Loucy (cell line): ENCODE measurements around the gene GNB1.

ENCODE experiments used
- H2AFZ ChIP-seq: fragments of 200-600 bp; sonication (generic); 2 replicates; pipeline ENCODE4 v1.6.0; 2016; ENCODE audit warnings: antibody characterized with exemption, mild to moderate bottlenecking, low read length, moderate library complexity
- H3F3A ChIP-seq: fragments of 200-600 bp; 2 replicates; pipeline ENCODE4 v1.6.0; 2016; ENCODE audit warnings: antibody characterized with exemption, low read depth, mild to moderate bottlenecking
- H3K27me3 ChIP-seq: fragments of 200-600 bp; sonication (generic); 2 replicates; pipeline ENCODE4 v1.6.1; 2014; ENCODE audit warnings: low read length, mild to moderate bottlenecking; ENCODE audit not compliant: insufficient read depth, poor library complexity, severe bottlenecking
- H3K36me3 ChIP-seq: fragments of 200-600 bp; sonication (generic); 2 replicates; pipeline ENCODE4 v1.6.1; 2016; ENCODE audit warnings: low read length; ENCODE audit not compliant: insufficient read depth
- H3K4me1 ChIP-seq: fragments of 200-600 bp; sonication (generic); 2 replicates; pipeline ENCODE4 v1.5.1; 2014; ENCODE audit warnings: low read length, mild to moderate bottlenecking; ENCODE audit not compliant: insufficient read depth, poor library complexity, severe bottlenecking
- H3K4me2 ChIP-seq: fragments of 200-600 bp; sonication (generic); 2 replicates; pipeline ENCODE4 v1.6.0; 2014; ENCODE audit warnings: antibody characterized with exemption, low read length, low read depth, mild to moderate bottlenecking; ENCODE audit not compliant: poor library complexity, severe bottlenecking
- H3K4me3 ChIP-seq: fragments of 200-600 bp; sonication (generic); 2 replicates; pipeline ENCODE4 v1.5.1; 2014; ENCODE audit warnings: low read length, mild to moderate bottlenecking, mixed read lengths; ENCODE audit not compliant: poor library complexity, severe bottlenecking
- H3K79me2 ChIP-seq: fragments of 200-600 bp; sonication (generic); 2 replicates; pipeline ENCODE4 v1.6.1; 2014; ENCODE audit warnings: low read length; ENCODE audit not compliant: insufficient read depth
- H3K9ac ChIP-seq: fragments of 200-600 bp; sonication (generic); 2 replicates; pipeline ENCODE4 v1.6.0; 2014; ENCODE audit warnings: mild to moderate bottlenecking, low read depth, low read length, moderate library complexity; ENCODE audit not compliant: poor library complexity, severe bottlenecking
- H3K9me2 ChIP-seq: fragments of 200-600 bp; sonication (generic); replicated peaks from 2 replicates; pipeline ENCODE4 v1.6.1; 2016; ENCODE audit warnings: low read depth, low read length, mixed read lengths
- H3K9me3 ChIP-seq: fragments of 200-600 bp; sonication (generic); 2 replicates; pipeline ENCODE4 v1.6.1; 2014; ENCODE audit warnings: mild to moderate bottlenecking, antibody characterized with exemption, low read length, low read depth; ENCODE audit not compliant: insufficient read depth
- H4K20me1 ChIP-seq: fragments of 200-600 bp; sonication (generic); 2 replicates; pipeline ENCODE4 v1.6.0; 2014; ENCODE audit warnings: antibody characterized with exemption, low read length, mild to moderate bottlenecking; ENCODE audit not compliant: insufficient read depth, poor library complexity, severe bottlenecking
- EZH2phosphoT487 ChIP-seq: fragments of 200-600 bp; IDR thresholded peaks from 2 replicates; pipeline ENCODE4 v1.6.1; 2018; ENCODE audit warnings: antibody characterized with exemption, mild to moderate bottlenecking, moderate library complexity, borderline replicate concordance
- TF ChIP-seq, protein P1 (sequence below): fragments of 200-600 bp; sonication (generic); conservative IDR thresholded peaks from 2 replicates; pipeline ENCODE4 v1.5.1; 2014; ENCODE audit warnings: mild to moderate bottlenecking, antibody characterized with exemption, low read length

Gene GNB1

DNA sequence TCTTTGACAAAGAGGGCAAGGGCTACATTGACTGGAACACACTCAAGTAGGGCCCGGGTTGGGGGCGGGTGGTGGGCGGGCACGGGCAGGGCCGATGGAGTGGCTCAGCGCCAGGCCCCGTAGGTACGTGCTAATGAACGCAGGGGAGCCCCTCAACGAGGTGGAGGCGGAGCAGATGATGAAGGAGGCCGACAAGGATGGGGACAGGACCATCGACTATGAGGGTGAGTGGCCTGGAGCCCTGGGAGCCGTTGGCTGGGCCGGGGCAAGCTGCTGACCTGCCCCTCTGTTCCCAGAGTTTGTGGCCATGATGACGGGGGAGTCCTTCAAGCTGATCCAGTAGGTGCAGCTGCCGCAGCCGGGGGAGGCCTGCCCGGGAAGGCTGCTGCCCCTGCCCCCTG is 26.0 kb upstream of the GNB1 start:
- Histone ChIP-seq H3K9me2 (no peaks in the 10 kb centered on the region), H3K36me3 (no peaks in the 10 kb centered on the region), H3K79me2 (no peaks in the 10 kb centered on the region), H3K9ac (no peak overlapping the region), H3F3A (no peaks in the 10 kb centered on the region), H3K4me3 (no peak overlapping the region), H2AFZ (no peak overlapping the region), H3K4me1 (no peaks in the 10 kb centered on the region), H4K20me1 (no peaks in the 10 kb centered on the region), H3K9me3 (no peaks in the 10 kb centered on the region), H3K4me2 (no peak overlapping the region), H3K27me3 (no peaks in the 10 kb centered on the region)
- no peak for TF ChIP-seq EZH2phosphoT487
- TF ChIP-seq, protein P1, sequence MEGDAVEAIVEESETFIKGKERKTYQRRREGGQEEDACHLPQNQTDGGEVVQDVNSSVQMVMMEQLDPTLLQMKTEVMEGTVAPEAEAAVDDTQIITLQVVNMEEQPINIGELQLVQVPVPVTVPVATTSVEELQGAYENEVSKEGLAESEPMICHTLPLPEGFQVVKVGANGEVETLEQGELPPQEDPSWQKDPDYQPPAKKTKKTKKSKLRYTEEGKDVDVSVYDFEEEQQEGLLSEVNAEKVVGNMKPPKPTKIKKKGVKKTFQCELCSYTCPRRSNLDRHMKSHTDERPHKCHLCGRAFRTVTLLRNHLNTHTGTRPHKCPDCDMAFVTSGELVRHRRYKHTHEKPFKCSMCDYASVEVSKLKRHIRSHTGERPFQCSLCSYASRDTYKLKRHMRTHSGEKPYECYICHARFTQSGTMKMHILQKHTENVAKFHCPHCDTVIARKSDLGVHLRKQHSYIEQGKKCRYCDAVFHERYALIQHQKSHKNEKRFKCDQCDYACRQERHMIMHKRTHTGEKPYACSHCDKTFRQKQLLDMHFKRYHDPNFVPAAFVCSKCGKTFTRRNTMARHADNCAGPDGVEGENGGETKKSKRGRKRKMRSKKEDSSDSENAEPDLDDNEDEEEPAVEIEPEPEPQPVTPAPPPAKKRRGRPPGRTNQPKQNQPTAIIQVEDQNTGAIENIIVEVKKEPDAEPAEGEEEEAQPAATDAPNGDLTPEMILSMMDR = no peak

DNA sequence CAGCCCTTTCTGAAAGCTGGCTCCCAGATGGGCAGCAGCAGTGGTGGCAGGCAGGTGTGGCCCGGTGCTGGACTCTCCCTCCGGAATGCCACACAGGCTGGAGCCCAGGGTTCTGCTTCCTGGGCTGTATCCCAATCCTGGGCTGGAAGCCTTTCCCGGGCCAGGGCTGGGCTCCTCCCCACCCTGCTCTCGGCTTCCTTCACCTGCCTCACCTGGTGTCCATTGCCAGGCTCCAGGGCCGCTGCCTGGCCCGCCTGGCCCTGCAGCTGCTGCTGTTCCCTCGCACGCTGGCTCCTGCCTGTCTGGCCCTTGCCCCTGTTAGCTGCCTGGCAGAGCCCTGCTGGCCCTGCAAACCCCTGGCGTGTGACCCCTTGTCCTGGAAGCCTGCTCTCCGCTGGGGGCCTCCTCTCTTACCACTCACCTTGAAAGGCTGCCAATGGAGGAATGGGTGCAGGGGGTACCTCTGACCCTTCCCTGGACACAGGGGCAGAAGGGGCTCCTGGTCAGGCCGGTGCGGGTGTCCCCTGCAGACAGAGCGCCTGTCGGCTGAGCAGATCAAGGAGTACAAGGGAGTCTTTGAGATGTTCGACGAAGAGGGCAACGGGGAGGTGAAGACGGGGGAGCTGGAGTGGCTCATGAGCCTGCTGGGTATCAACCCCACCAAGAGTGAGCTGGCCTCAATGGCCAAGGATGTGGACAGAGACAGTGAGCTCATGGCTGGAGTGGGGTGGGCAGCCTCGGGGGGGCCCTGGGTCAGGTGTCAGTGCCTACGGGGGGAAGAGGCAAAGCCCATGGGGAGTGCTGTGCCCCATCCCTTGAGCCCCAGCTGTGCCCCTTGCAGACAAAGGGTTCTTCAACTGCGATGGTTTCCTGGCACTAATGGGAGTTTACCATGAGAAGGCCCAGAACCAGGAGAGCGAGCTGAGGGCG is 25.3 kb upstream of the GNB1 start:
- TF ChIP-seq, protein P1 = no peak
- no peak for TF ChIP-seq EZH2phosphoT487
- H3F3A ChIP-seq = no peaks in the 10 kb centered on the region
- H2AFZ ChIP-seq = no peak overlapping the region

DNA sequence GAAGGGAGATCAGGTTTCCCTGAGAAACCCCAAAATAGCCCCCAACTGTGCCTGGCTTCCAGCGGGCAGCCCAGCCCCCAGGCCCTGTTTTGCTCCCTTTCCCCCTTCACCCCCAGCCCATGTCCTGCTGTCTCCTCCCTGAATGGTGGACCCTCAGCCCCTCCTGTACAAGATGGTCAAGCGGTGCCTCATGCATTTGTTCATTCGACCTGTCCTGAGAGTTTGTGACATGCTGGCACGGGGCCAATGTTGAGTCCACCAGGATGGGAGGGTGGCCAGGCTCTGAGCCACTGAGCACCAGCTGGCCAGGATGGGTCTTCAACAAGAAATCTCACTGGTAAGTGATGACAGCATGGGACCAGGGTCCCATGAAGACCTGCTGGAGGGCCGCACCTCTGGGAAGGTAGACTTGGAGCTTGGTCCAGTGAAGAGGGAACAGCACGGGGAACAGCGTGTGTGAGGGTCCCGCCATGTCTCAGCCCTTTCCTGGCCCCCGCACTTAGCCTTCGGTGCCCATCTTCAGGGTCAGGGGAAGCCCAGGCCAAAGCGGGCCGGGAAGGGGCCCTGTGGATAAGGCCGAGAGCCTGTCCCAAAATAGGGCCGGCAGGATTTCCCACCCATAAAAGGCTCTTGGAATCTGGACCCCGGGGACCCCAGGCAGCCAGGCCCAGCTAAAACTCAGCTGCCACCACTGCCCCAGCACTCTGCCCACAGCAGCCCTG is 24.2 kb upstream of the GNB1 start, which contains the start of gene CALML6:
Gene CALML6 (plus strand): TSS at position 290 of the 722 bp plus-strand sequence. CDS start 21 bp downstream, at position 311.
- no peaks in the 10 kb centered on the region for H3K79me2 ChIP-seq
- no peaks in the 10 kb centered on the region for H3F3A ChIP-seq
- no peaks in the 10 kb centered on the region for H3K4me1 ChIP-seq
- H4K20me1 ChIP-seq = no peaks in the 10 kb centered on the region
- H3K9ac ChIP-seq = no peak within 1 kb of the TSS
- H3K9me3 ChIP-seq = no peaks in the 10 kb centered on the region
- no peak within 1 kb of the TSS for H3K4me2 ChIP-seq
- H3K9me2 ChIP-seq = no peaks in the 10 kb centered on the region
- H3K36me3 ChIP-seq = no peaks in the 10 kb centered on the region
- no peaks in the 10 kb centered on the region for H3K27me3 ChIP-seq
- no peak within 1 kb of the TSS for H2AFZ ChIP-seq
- TF ChIP-seq EZH2phosphoT487 = no peak
- TF ChIP-seq, protein P1 = no peak
- H3K4me3 ChIP-seq = no peak within 1 kb of the TSS

More for the DNA sequence above, 25.3 kb upstream of the GNB1 start:
- Histone ChIP-seq H3K4me1 (no peaks in the 10 kb centered on the region), H3K27me3 (no peaks in the 10 kb centered on the region), H3K9me2 (no peaks in the 10 kb centered on the region), H3K36me3 (no peaks in the 10 kb centered on the region), H3K79me2 (no peaks in the 10 kb centered on the region), H4K20me1 (no peaks in the 10 kb centered on the region), H3K9ac (no peak overlapping the region), H3K9me3 (no peaks in the 10 kb centered on the region), H3K4me2 (no peak overlapping the region), H3K4me3 (no peak overlapping the region)
